BJ (cell line): Measurements from ENCODE around the gene SMIM21. TPM values are rescaled to one million over a fixed set of nuclear protein-coding genes. Genes with fewer than 3 reads are reported as not detected.

Experiments used
- CTCF ChIA-PET: fragments of 350-600 bp; formaldehyde crosslinking; extraction: SDS; loops from one replicate; lab custom pipeline; 2021; ENCODE audit warnings: antibody characterized with exemption, inconsistent platforms; lab: Yijun Ruan, JAX
- POLR2A ChIA-PET: fragments of 300-600 bp; sonication (Branson Sonifier 250); formaldehyde crosslinking; extraction: SDS; loops from one replicate; lab custom pipeline; 2021; ENCODE audit warnings: antibody characterized with exemption; lab: Charles Lee
- DNase-seq: peaks from one replicate; pipeline ENCODE4 v3.0.0-alpha.2; 2011; ENCODE audit warnings: low read depth
- H3K27me3 ChIP-seq: 2 replicates; pipeline ENCODE4 v1.6.0; 2011; ENCODE audit warnings: low read length; ENCODE audit not compliant: control insufficient read depth, insufficient read depth
- H3K36me3 ChIP-seq: 2 replicates; pipeline ENCODE4 v1.5.1; 2011; ENCODE audit warnings: low read length; ENCODE audit not compliant: control insufficient read depth, insufficient read depth
- H3K4me3 ChIP-seq: 2 replicates; pipeline ENCODE4 v1.5.1; 2011; ENCODE audit warnings: low read depth, mild to moderate bottlenecking, control low read depth, low read length
- CTCF ChIP-seq: IDR thresholded peaks from 2 replicates; pipeline ENCODE4 v1.5.1; 2011; ENCODE audit warnings: low read depth, mild to moderate bottlenecking, control low read depth, inconsistent platforms, low read length, moderate library complexity; ENCODE audit not compliant: insufficient read depth
- polyA plus RNA-seq: library from polyadenylated mRNA; depleted of rRNA; stranded (reverse); fragments of >200 nt; gene quantifications from 2 replicates; pipeline ENCODE4 v1.2.3, GENCODE V29; 2011

Gene SMIM21
- polyA plus RNA-seq, 1 experiment, result not detected

- no peak for TF ChIP-seq CTCF
- ChIA-PET CTCF (no interaction called here), POLR2A (no interaction called here)
- Histone ChIP-seq H3K27me3 (no peaks in the 10 kb centered on the region), H3K4me3 (no peak overlapping the region), H3K36me3 (no peaks in the 10 kb centered on the region)
- DNase-seq, result no peak
Measured at GRCh38 chr18:75472396-75472795, 44.9 kb upstream of the SMIM21 start.

- ChIA-PET CTCF (no interaction called here), POLR2A (no interaction called here)
- Histone ChIP-seq H3K27me3 (no peaks in the 10 kb centered on the region), H3K4me3 (no peak overlapping the region), H3K36me3 (no peaks in the 10 kb centered on the region)
- no peak for DNase-seq
- no peak for TF ChIP-seq CTCF
Measured at GRCh38 chr18:75471850-75472249, 44.3 kb upstream of the SMIM21 start.

- TF ChIP-seq CTCF, result no peak
- H3K4me3 ChIP-seq, result no peak overlapping the region
- ChIA-PET CTCF (no interaction called here), POLR2A (no interaction called here)
- no peaks in the 10 kb centered on the region for H3K27me3 ChIP-seq
- no peaks in the 10 kb centered on the region for H3K36me3 ChIP-seq
- DNase-seq, result no peak
Measured at GRCh38 chr18:75467851-75468250, 40.3 kb upstream of the SMIM21 start.

- Histone ChIP-seq H3K27me3 (no peaks in the 10 kb centered on the region), H3K4me3 (no peak overlapping the region), H3K36me3 (no peaks in the 10 kb centered on the region)
- no peak for TF ChIP-seq CTCF
- POLR2A ChIA-PET, result no interaction called here
- CTCF ChIA-PET, result no interaction called here
- no peak for DNase-seq
Measured at GRCh38 chr18:75467281-75467795, 39.8 kb upstream of the SMIM21 start.

- Histone ChIP-seq H3K36me3 (no peaks in the 10 kb centered on the region), H3K27me3 (no peaks in the 10 kb centered on the region), H3K4me3 (no peak overlapping the region)
- no peak for DNase-seq
- TF ChIP-seq CTCF, result no peak
- CTCF ChIA-PET, result interaction anchor here (1.4 kb wide), 1 partner anchor 9 kb away, joined by 3 read pairs; no protein-coding TSS in a partner anchor
- POLR2A ChIA-PET, result no interaction called here
Measured at GRCh38 chr18:75464356-75464755, 36.9 kb upstream of the SMIM21 start.
